ENCODE results near the gene EHD3.

Gene EHD3

GRCh38 chr2:31233741-31234682 lies at the start of gene EHD3:
Gene EHD3, plus strand, starts transcription at chr2:31234152. Its CDS starts 470 bp downstream, at chr2:31234622.
- no peak within 1 kb of the TSS for H3K27ac ChIP-seq (ENCODE audit: low read depth, low read length, poor library complexity, severe bottlenecking)
- peak within 1 kb of the TSS; percentile 85 for H3K4me2 ChIP-seq (ENCODE audit: low read length)
- TF ChIP-seq EZH2 (IDR thresholded peaks at IDR 0.05; ENCODE audit: borderline replicate concordance, low read length) (no peak), CTCF (IDR thresholded peaks at IDR 0.05; ENCODE audit: low read length) (peak; percentile 10; the same call in 1 of the 2 replicates)
- H3F3A ChIP-seq (ENCODE audit: insufficient read depth, low read length), result no peaks in the 10 kb centered on the region
- peak within 1 kb of the TSS; percentile 14; the same call in 1 of the 2 replicates for H3K9ac ChIP-seq (ENCODE audit: low read length)
- H3K4me3 ChIP-seq (ENCODE audit: low read depth, low read length, poor library complexity, severe bottlenecking), result peak within 1 kb of the TSS; percentile 56
- H3K79me2 ChIP-seq (ENCODE audit: insufficient read depth, low read length), result no peaks in the 10 kb centered on the region
- H3K27me3 ChIP-seq (ENCODE audit: insufficient read depth, low read length), result no peaks in the 10 kb centered on the region
- H2AFZ ChIP-seq (ENCODE audit: low read length), result no peak within 1 kb of the TSS
- H3K36me3 ChIP-seq (ENCODE audit: insufficient read depth, low read length), result no peaks in the 10 kb centered on the region
- no peaks in the 10 kb centered on the region for H3K9me3 ChIP-seq (ENCODE audit: low read length)
- no peaks in the 10 kb centered on the region for H4K20me1 ChIP-seq (ENCODE audit: insufficient read depth, low read length)
- H3K9me2 ChIP-seq (ENCODE audit: low read depth, low read length), result no peaks in the 10 kb centered on the region
- H3K4me1 ChIP-seq (ENCODE audit: insufficient read depth, low read length, severe bottlenecking), result peaks cover 13% of the 10 kb centered on the region

DNA sequence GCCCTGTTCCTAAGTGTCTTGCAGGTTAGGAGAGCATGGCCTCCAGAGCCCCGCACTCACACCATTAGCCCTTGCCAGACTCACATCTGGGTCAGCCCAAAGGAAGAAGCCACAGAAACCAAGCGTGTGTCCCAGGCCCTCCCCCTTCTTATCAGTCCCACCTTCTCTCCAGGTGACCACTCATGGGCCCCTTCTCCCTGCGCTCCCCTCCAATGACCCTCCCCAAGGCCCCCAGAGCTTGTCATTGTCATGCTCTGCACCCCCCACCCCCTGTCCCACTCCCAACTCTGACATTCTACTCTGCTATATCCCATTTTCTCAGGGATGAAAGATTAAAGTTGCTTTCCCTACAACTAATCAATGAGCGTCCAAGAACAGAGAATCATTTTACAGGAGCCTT lies 46.8 kb upstream of the EHD3 start:
- Histone ChIP-seq H3K4me1 (ENCODE audit: insufficient read depth, low read length, severe bottlenecking) (no peaks in the 10 kb centered on the region), H3K4me3 (ENCODE audit: low read depth, low read length, poor library complexity, severe bottlenecking) (no peak overlapping the region), H3K9ac (ENCODE audit: low read length) (no peak overlapping the region), H3K27me3 (ENCODE audit: insufficient read depth, low read length) (no peaks in the 10 kb centered on the region), H2AFZ (ENCODE audit: low read length) (no peak overlapping the region), H3F3A (ENCODE audit: insufficient read depth, low read length) (no peaks in the 10 kb centered on the region), H3K36me3 (ENCODE audit: insufficient read depth, low read length) (no peaks in the 10 kb centered on the region), H3K27ac (ENCODE audit: low read depth, low read length, poor library complexity, severe bottlenecking) (no peak overlapping the region), H4K20me1 (ENCODE audit: insufficient read depth, low read length) (no peaks in the 10 kb centered on the region), H3K9me3 (ENCODE audit: low read length) (no peaks in the 10 kb centered on the region), H3K9me2 (ENCODE audit: low read depth, low read length) (no peaks in the 10 kb centered on the region), H3K4me2 (ENCODE audit: low read length) (no peak overlapping the region), H3K79me2 (ENCODE audit: insufficient read depth, low read length) (no peaks in the 10 kb centered on the region)
- TF ChIP-seq CTCF (IDR thresholded peaks at IDR 0.05; ENCODE audit: low read length) (no peak), EZH2 (IDR thresholded peaks at IDR 0.05; ENCODE audit: borderline replicate concordance, low read length) (no peak)

DNA sequence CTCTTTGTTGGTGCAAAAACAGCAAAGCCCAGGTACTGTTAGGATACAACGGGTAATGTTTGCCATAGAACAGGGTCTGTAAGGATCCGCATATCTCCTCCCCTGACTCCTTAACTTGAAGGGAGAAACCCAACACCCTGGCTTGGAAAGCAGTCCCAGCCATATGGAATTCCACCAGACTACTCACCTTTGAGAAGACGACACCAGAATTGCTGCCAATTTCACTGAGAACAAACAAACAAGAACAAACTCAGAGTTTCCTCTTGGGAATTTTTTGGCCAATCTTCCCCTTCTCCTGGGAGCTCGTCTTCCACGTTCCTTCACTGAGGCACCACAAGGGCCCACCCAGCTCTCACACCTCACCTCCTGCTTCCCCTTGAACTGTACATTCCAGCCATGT lies 45.8 kb upstream of the EHD3 start:
- Histone ChIP-seq H3K4me3 (ENCODE audit: low read depth, low read length, poor library complexity, severe bottlenecking) (no peak overlapping the region), H3K4me2 (ENCODE audit: low read length) (no peak overlapping the region), H3K9me2 (ENCODE audit: low read depth, low read length) (no peaks in the 10 kb centered on the region), H3K79me2 (ENCODE audit: insufficient read depth, low read length) (no peaks in the 10 kb centered on the region), H2AFZ (ENCODE audit: low read length) (no peak overlapping the region), H3K27me3 (ENCODE audit: insufficient read depth, low read length) (no peaks in the 10 kb centered on the region), H4K20me1 (ENCODE audit: insufficient read depth, low read length) (no peaks in the 10 kb centered on the region), H3K9me3 (ENCODE audit: low read length) (no peaks in the 10 kb centered on the region), H3K9ac (ENCODE audit: low read length) (no peak overlapping the region), H3K4me1 (ENCODE audit: insufficient read depth, low read length, severe bottlenecking) (no peaks in the 10 kb centered on the region), H3K36me3 (ENCODE audit: insufficient read depth, low read length) (no peaks in the 10 kb centered on the region), H3F3A (ENCODE audit: insufficient read depth, low read length) (no peaks in the 10 kb centered on the region), H3K27ac (ENCODE audit: low read depth, low read length, poor library complexity, severe bottlenecking) (no peak overlapping the region)
- no peak for TF ChIP-seq CTCF (IDR thresholded peaks at IDR 0.05; ENCODE audit: low read length)
- no peak for TF ChIP-seq EZH2 (IDR thresholded peaks at IDR 0.05; ENCODE audit: borderline replicate concordance, low read length)

All from OCI-LY1 (cell line).